ELF-1 (cell line): Measurements from ENCODE around the gene TMEM38A.
"Not testable (repeated sequence)": the region's sequence is repeated elsewhere in the genome, so short reads cannot be mapped to it uniquely, and the experiment has no call there.

Source experiments
- DNase-seq: peaks from one replicate; pipeline ENCODE4 v3.0.0-alpha.2; 2016; ENCODE audit warnings: low read depth, low spot score

TMEM38A gene

GRCh38 chr19:16676101-16676798, 15.3 kb downstream of the TMEM38A start:
- no peak for DNase-seq

- no peak for DNase-seq
These were observed 16.1 kb downstream of the TMEM38A start for GRCh38 chr19:16677055-16677454.

- DNase-seq, result no peak
These were observed 17.6 kb downstream of the TMEM38A start for GRCh38 chr19:16678498-16678897.

GRCh38 chr19:16679811-16680210, 18.9 kb downstream of the TMEM38A start:
- DNase-seq, result no peak

- no peak for DNase-seq
These were observed 21.6 kb downstream of the TMEM38A start for GRCh38 chr19:16682539-16682938.

GRCh38 chr19:16684216-16684615, 23.3 kb downstream of the TMEM38A start:
- no peak for DNase-seq

- no peak for DNase-seq
These were observed 27.1 kb downstream of the TMEM38A start for GRCh38 chr19:16688084-16688483.

- DNase-seq, result no peak
These were observed 38.0 kb downstream of the TMEM38A start for GRCh38 chr19:16698914-16699313.

- peak; percentile 37 for DNase-seq
These were observed 41.2 kb downstream of the TMEM38A start for GRCh38 chr19:16702123-16702522.

- DNase-seq, result no peak
These were observed 42.7 kb downstream of the TMEM38A start for GRCh38 chr19:16703677-16704076.

GRCh38 chr19:16710870-16711269, 49.9 kb downstream of the TMEM38A start:
- not testable (repeated sequence) for DNase-seq

GRCh38 chr19:16712295-16712694, 51.4 kb downstream of the TMEM38A start:
- DNase-seq, result not testable (repeated sequence)

GRCh38 chr19:16714702-16715287, 53.9 kb downstream of the TMEM38A start:
- DNase-seq, result peak; percentile 78

GRCh38 chr19:16715611-16716010, 54.7 kb downstream of the TMEM38A start:
- DNase-seq, result no peak

- no peak for DNase-seq
These were observed 60.1 kb downstream of the TMEM38A start for GRCh38 chr19:16721051-16721450.

- no peak for DNase-seq
These were observed 61.7 kb downstream of the TMEM38A start for GRCh38 chr19:16722591-16722990.

- no peak for DNase-seq
These were observed 66.0 kb downstream of the TMEM38A start for GRCh38 chr19:16726916-16727315.

GRCh38 chr19:16735650-16736266, 74.8 kb downstream of the TMEM38A start:
- not testable (repeated sequence) for DNase-seq

- DNase-seq, result no peak
These were observed 75.8 kb downstream of the TMEM38A start for GRCh38 chr19:16736709-16737108.

GRCh38 chr19:16737911-16738310, 77.0 kb downstream of the TMEM38A start:
- DNase-seq, result no peak

GRCh38 chr19:16739546-16739945, 78.6 kb downstream of the TMEM38A start:
- DNase-seq, result peak; percentile 20
